K562 (cell line): ENCODE measurements around the gene SYT3. TPM values are rescaled to one million over a fixed set of nuclear protein-coding genes. Genes with fewer than 3 reads are reported as not detected.

ENCODE experiments used
- ATAC-seq: fragments of 200-7000 bp; cut with Tn5 transposase; 3 replicates; pipeline ENCODE4 v1.9.1; 2020; ENCODE audit warnings: moderate library complexity
- BruUV-seq: library from RNA; stranded (reverse); fragments of 400-500 nt; replicated peaks from 2 replicates; lab custom pipeline; 2021; lab: Mats Ljungman, UMichigan
- CTCF ChIA-PET: fragments of 300-600 bp; formaldehyde crosslinking; extraction: SDS; loops from one replicate; lab custom pipeline; 2021; ENCODE audit warnings: low intra/inter-chr PET ratio; lab: Yijun Ruan, JAX
- POLR2A ChIA-PET: fragments of 300-600, 350-650 bp; sonication (Branson Sonifier 250); formaldehyde crosslinking; extraction: SDS; loops from one replicate; lab custom pipeline; 2021; ENCODE audit warnings: antibody characterized with exemption, inconsistent platforms; lab: Yijun Ruan, JAX
- DNase-seq, 4 experiments: peaks; one replicate each; pipeline versions ENCODE4 v3.0.0 to v3.0.0-alpha.2; 2011 to 2018; ENCODE audit warnings: low spot score in 3 of 4, mixed read lengths in 3 of 4; ENCODE audit errors: extremely low read depth in 1 of 4
- FAIRE-seq: peaks from 2 replicates; lab custom pipeline; 2011; peaks lifted over from hg19 to GRCh38; lab: Jason Lieb, UNC
- H2AFZ ChIP-seq: 2 replicates; pipeline ENCODE4 v1.6.0; 2011; ENCODE audit warnings: low read depth, low read length, control low read depth, inconsistent platforms
- H3K27ac ChIP-seq: fragments of 200-600 bp; 3 replicates; pipeline ENCODE4 v1.8.0; 2011; ENCODE audit warnings: low read depth, mild to moderate bottlenecking, control low read depth, inconsistent platforms, low read length, moderate library complexity, mixed read lengths; ENCODE audit errors: extremely low read depth
- H3K27me3 ChIP-seq, 2 experiments: fragments of 300-600 bp in 1 of 2; 2 replicates in 1 of 2; 3 replicates in 1 of 2; pipeline versions ENCODE4 v1.6.0 to v1.8.0; 2011; ENCODE audit warnings: inconsistent platforms in 2 of 2, low read length in 2 of 2, mild to moderate bottlenecking in 1 of 2, mixed read lengths in 1 of 2, moderate library complexity in 1 of 2; ENCODE audit not compliant: control insufficient read depth in 2 of 2, insufficient read depth in 2 of 2
- H3K36me3 ChIP-seq: fragments of 300-600 bp; 3 replicates; pipeline ENCODE4 v1.8.0; 2011; ENCODE audit warnings: mild to moderate bottlenecking, low read length, inconsistent platforms; ENCODE audit not compliant: control insufficient read depth, insufficient read depth
- H3K4me1 ChIP-seq, 2 experiments: fragments of 200-600 bp in 1 of 2; replicated peaks in 1 of 2; 2 replicates in 1 of 2; 3 replicates in 1 of 2; pipeline versions ENCODE4 v1.5.1 to v1.8.0; 2011; ENCODE audit warnings: inconsistent platforms in 2 of 2, low read length in 2 of 2, mild to moderate bottlenecking in 1 of 2, mixed read lengths in 1 of 2, moderate library complexity in 1 of 2; ENCODE audit not compliant: control insufficient read depth in 2 of 2, insufficient read depth in 2 of 2
- H3K4me2 ChIP-seq: 2 replicates; pipeline ENCODE4 v1.6.1; 2011; ENCODE audit warnings: low read length, control low read depth, inconsistent platforms, mixed read lengths; ENCODE audit not compliant: insufficient read depth
- H3K4me3 ChIP-seq: fragments of 200-600 bp; sonication (generic), shearing (Covaris generic); 2 replicates; pipeline ENCODE4 v1.5.1; 2016; ENCODE audit warnings: control low read depth, inconsistent platforms
- H3K79me2 ChIP-seq: fragments of 200-600 bp; 3 replicates; pipeline ENCODE4 v1.8.0; 2011; ENCODE audit warnings: low read length, inconsistent platforms; ENCODE audit not compliant: control insufficient read depth, insufficient read depth
- H3K9ac ChIP-seq, 2 experiments: 2 replicates each; pipeline versions ENCODE4 v1.6.0 to v1.6.1; 2011; ENCODE audit warnings: low read depth in 2 of 2, low read length in 2 of 2, control low read depth in 1 of 2, inconsistent platforms in 1 of 2, mild to moderate bottlenecking in 1 of 2, mixed read lengths in 1 of 2; ENCODE audit not compliant: insufficient read depth in 1 of 2
- H3K9me1 ChIP-seq: one replicate; pipeline ENCODE4 v1.6.0; 2011; ENCODE audit warnings: inconsistent platforms, mild to moderate bottlenecking, low read length, moderate library complexity; ENCODE audit not compliant: control insufficient read depth, insufficient read depth
- H3K9me3 ChIP-seq: replicated peaks from 2 replicates; pipeline ENCODE4 v1.5.1; 2011; ENCODE audit warnings: low read depth, low read length, inconsistent platforms; ENCODE audit not compliant: control insufficient read depth, insufficient read depth
- H4K20me1 ChIP-seq: replicated peaks from 2 replicates; pipeline ENCODE4 v1.6.1; 2011; ENCODE audit warnings: low read length, inconsistent platforms, mixed read lengths; ENCODE audit not compliant: control insufficient read depth, insufficient read depth
- DMBX1 ChIP-seq: fragments of 250-450 bp; sonication (Bioruptor Pico); IDR thresholded peaks from 2 replicates; pipeline ENCODE4 v1.8.0; 2022; ENCODE audit warnings: inconsistent platforms, mild to moderate bottlenecking, moderate library complexity, borderline replicate concordance
- ETV6 ChIP-seq, 3 experiments: fragments of 150-350 bp in 1 of 3; sonication (generic) in 1 of 3; formaldehyde crosslinking in 1 of 3; IDR thresholded peaks; 2 replicates each; pipeline versions ENCODE4 v1.6.1 to v1.8.0; 2014 to 2022; ENCODE audit warnings: borderline replicate concordance in 2 of 3, low read depth in 2 of 3, antibody characterized with exemption in 1 of 3, low read length in 1 of 3, mild to moderate bottlenecking in 1 of 3, missing genetic modification reagents in 1 of 3
- KDM2B ChIP-seq: fragments of 250-450 bp; sonication (Bioruptor Pico); IDR thresholded peaks from 2 replicates; pipeline ENCODE4 v1.8.0; 2021; ENCODE audit warnings: mild to moderate bottlenecking, moderate library complexity
- PHF8 ChIP-seq: fragments of 200-600 bp; sonication (generic); IDR thresholded peaks from 2 replicates; pipeline ENCODE4 v1.6.1; 2012; ENCODE audit warnings: mixed run types, mild to moderate bottlenecking, inconsistent platforms, low read length, moderate library complexity, borderline replicate concordance
- RREB1 ChIP-seq: fragments of 250-450 bp; sonication (Bioruptor Pico); IDR thresholded peaks from 2 replicates; pipeline ENCODE4 v1.4.0; 2020
- TAL1 ChIP-seq: fragments of 450-650 bp; IDR thresholded peaks from 2 replicates; pipeline ENCODE4 v1.6.1; 2016; ENCODE audit warnings: mild to moderate bottlenecking
- TFAP4 ChIP-seq: sonication (generic); formaldehyde crosslinking; IDR thresholded peaks from 2 replicates; pipeline ENCODE4 v1.8.0; 2022; ENCODE audit warnings: missing genetic modification reagents, mild to moderate bottlenecking, moderate library complexity, borderline replicate concordance
- XRCC4 ChIP-seq: IDR thresholded peaks from one replicate; pipeline ENCODE4 v1.6.1; 2011; ENCODE audit not compliant: insufficient read depth, insufficient read length; ENCODE audit errors: extremely low read depth
- ZMIZ1 ChIP-seq, 2 experiments: fragments of 150-350 bp in 1 of 2; IDR thresholded peaks; 2 replicates each; pipeline ENCODE4 v1.6.1; 2012 to 2016; ENCODE audit warnings: low read depth in 2 of 2, low read length in 2 of 2, mild to moderate bottlenecking in 1 of 2, moderate library complexity in 1 of 2
- WGBS: fragments of 100-300 bp; shearing (Covaris generic); methylation state at CpG from one replicate; pipeline ENCODE4 v1.1.6; 2016; ENCODE audit warnings: low coverage, mixed read lengths; ENCODE audit not compliant: insufficient coverage; ENCODE audit errors: missing lambda C conversion rate; 5-methylcytosine and 5-hydroxymethylcytosine counted together
- in situ Hi-C: fragments of 300-500 bp; cut with MboI; formaldehyde crosslinking; loops from 4 replicates; pipeline ENCODE4 v1.15.0; 2018; ENCODE audit warnings: inconsistent platforms, mixed read lengths
- intact Hi-C: fragments of 100-400 bp; cut with micrococcal nuclease; formaldehyde crosslinking; loops from 2 replicates; pipeline ENCODE4 v1.14.2; 2022
- polyA plus RNA-seq, 8 experiments: library from polyadenylated mRNA; depleted of rRNA in 4 of 8; stranded (reverse) in 5 of 8; unstranded in 3 of 8; fragments of >200 nt; fragmentation: Nextera tagmentation in 2 of 8; fragmentation: Illumina TruSeq in 1 of 8; extraction: Ambion mirVana in 2 of 8; extraction: Trizol in 1 of 8; gene quantifications; 2 replicates each; pipeline versions ENCODE4 v1.2.1 to v1.2.3, GENCODE V29; 2011 to 2014; ENCODE audit warnings: inconsistent platforms in 1 of 8, missing spikeins in 1 of 8
- total RNA-seq, 7 experiments: library from RNA; depleted of rRNA in 6 of 7; stranded (reverse); fragments of >200 nt in 6 of 7; fragmentation: Illumina TruSeq in 2 of 7; extraction: Trizol in 2 of 7; gene quantifications; 2 replicates each; pipeline versions ENCODE4 v1.2.1 to v1.2.3, GENCODE V29; 2011 to 2021; ENCODE audit warnings: low replicate concordance in 1 of 7

SYT3 gene
- total and polyA plus RNA-seq, 9 of the 15 experiments (the other 6 are each of a cell fraction or from before 2014, with no cell fraction given): 0.36 to 2.0 (median 0.54) TPM; not detected in 2

- POLR2A ChIA-PET: no interaction called here
- CTCF ChIA-PET: interaction anchor here (0.6 to 1.6 kb wide), 4 partner anchors 94 to 131 kb away, joined by 3 to 4 read pairs (median 3); no protein-coding TSS in a partner anchor
- H3K9ac ChIP-seq: no peak overlapping the region
These were observed 28.7 kb upstream of the SYT3 start for GRCh38 chr19:50668416-50668815.

More at GRCh38 chr19:50668416-50668815, 28.7 kb upstream of the SYT3 start:
- Histone ChIP-seq H3K36me3 (no peaks in the 10 kb centered on the region), H3K9me3 (peaks cover 6% of the 10 kb centered on the region), H3K27ac (no peak overlapping the region), H3K27me3 (peaks cover 18 to 38% of the 10 kb centered on the region in 2 experiments), H3K4me2 (no peak overlapping the region), H3K4me1 (peaks cover 0 to 32% of the 10 kb centered on the region in 2 experiments; a peak in 2 of 5 replicates), H3K9me1 (no peaks in the 10 kb centered on the region), H2AFZ (no peak overlapping the region), H3K4me3 (no peak overlapping the region), H3K79me2 (no peaks in the 10 kb centered on the region), H4K20me1 (peaks cover 9% of the 10 kb centered on the region; the same call in 1 of the 2 replicates)
- WGBS: 0% methylated on average over 9 of the region's 49 CpGs
- BruUV-seq: no TSS peak
- intact Hi-C loops (no loop called here), in situ Hi-C loops (no loop called here)
- peak in 2 of 4 experiments; percentile 52 to 58 for DNase-seq
- ATAC-seq: peak; percentile 50; the same call in 2 of the 3 replicates
- no peak for FAIRE-seq
- TF ChIP-seq ZMIZ1 (IDR thresholded peaks at IDR 0.05; ENCODE audit: low read depth in 2 of 2, low read length in 2 of 2) (no peak), ETV6 (IDR thresholded peaks at IDR 0.05; ENCODE audit: borderline replicate concordance in 1 of 2, low read depth in 2 of 2, low read length in 1 of 2) (no peak), ETV6 (CRISPR knock-in tag; IDR thresholded peaks at IDR 0.05; ENCODE audit: borderline replicate concordance) (no peak), DMBX1 (CRISPR knock-in tag) (no peak), PHF8 (no peak), TFAP4 (CRISPR knock-in tag) (no peak), RREB1 (CRISPR knock-in tag) (no peak), XRCC4 (no peak), KDM2B (no peak), TAL1 (no peak)
